Neutrophil (primary cell): ENCODE measurements around the gene GRIK4.

Source experiments
- H3K27ac ChIP-seq: fragments of 200-600 bp; sonication (generic); 2 replicates; pipeline ENCODE4 v1.5.1; 2016; ENCODE audit warnings: mild to moderate bottlenecking, moderate library complexity
- H3K27me3 ChIP-seq: fragments of 200-600 bp; sonication (generic); 2 replicates; pipeline ENCODE4 v1.6.0; 2016; ENCODE audit warnings: mild to moderate bottlenecking
- H3K36me3 ChIP-seq: fragments of 200-600 bp; sonication (generic); 2 replicates; pipeline ENCODE4 v1.5.1; 2017
- H3K4me1 ChIP-seq, 2 experiments: fragments of 200-600 bp in 1 of 2; sonication (generic) in 1 of 2; 1 replicate in 1 of 2; 2 replicates in 1 of 2; pipeline versions ENCODE4 v1.5.1 to v1.6.1; 2013 to 2016; ENCODE audit warnings: low read depth in 1 of 2, low read length in 1 of 2, mild to moderate bottlenecking in 1 of 2, moderate library complexity in 1 of 2; ENCODE audit not compliant: control insufficient read depth in 1 of 2, insufficient read depth in 1 of 2
- H3K4me3 ChIP-seq, 2 experiments: fragments of 200-600 bp in 1 of 2; sonication (generic) in 1 of 2; 1 replicate in 1 of 2; 2 replicates in 1 of 2; pipeline ENCODE4 v1.5.1; 2013 to 2016; ENCODE audit warnings: low read depth in 1 of 2, low read length in 1 of 2, mild to moderate bottlenecking in 1 of 2, moderate library complexity in 1 of 2
- H3K9me3 ChIP-seq: fragments of 200-600 bp; sonication (generic); 2 replicates; pipeline ENCODE4 v1.5.1; 2016
- TF ChIP-seq, protein P1 (sequence below): fragments of 200-600 bp; sonication (generic); IDR thresholded peaks from 2 replicates; pipeline ENCODE4 v1.5.1; 2016; ENCODE audit warnings: antibody characterized with exemption

GRIK4 gene

GRCh38 chr11:120789391-120789790, 277.8 kb downstream of the GRIK4 start:
- TF ChIP-seq, protein P1, sequence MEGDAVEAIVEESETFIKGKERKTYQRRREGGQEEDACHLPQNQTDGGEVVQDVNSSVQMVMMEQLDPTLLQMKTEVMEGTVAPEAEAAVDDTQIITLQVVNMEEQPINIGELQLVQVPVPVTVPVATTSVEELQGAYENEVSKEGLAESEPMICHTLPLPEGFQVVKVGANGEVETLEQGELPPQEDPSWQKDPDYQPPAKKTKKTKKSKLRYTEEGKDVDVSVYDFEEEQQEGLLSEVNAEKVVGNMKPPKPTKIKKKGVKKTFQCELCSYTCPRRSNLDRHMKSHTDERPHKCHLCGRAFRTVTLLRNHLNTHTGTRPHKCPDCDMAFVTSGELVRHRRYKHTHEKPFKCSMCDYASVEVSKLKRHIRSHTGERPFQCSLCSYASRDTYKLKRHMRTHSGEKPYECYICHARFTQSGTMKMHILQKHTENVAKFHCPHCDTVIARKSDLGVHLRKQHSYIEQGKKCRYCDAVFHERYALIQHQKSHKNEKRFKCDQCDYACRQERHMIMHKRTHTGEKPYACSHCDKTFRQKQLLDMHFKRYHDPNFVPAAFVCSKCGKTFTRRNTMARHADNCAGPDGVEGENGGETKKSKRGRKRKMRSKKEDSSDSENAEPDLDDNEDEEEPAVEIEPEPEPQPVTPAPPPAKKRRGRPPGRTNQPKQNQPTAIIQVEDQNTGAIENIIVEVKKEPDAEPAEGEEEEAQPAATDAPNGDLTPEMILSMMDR = no peak
- no peaks in the 10 kb centered on the region for H3K36me3 ChIP-seq
- no peaks in the 10 kb centered on the region for H3K4me1 ChIP-seq
- H3K27me3 ChIP-seq = peaks cover 56% of the 10 kb centered on the region
- no peak overlapping the region for H3K27ac ChIP-seq
- no peaks in the 10 kb centered on the region for H3K9me3 ChIP-seq
- H3K4me3 ChIP-seq = no peak overlapping the region

DNA sequence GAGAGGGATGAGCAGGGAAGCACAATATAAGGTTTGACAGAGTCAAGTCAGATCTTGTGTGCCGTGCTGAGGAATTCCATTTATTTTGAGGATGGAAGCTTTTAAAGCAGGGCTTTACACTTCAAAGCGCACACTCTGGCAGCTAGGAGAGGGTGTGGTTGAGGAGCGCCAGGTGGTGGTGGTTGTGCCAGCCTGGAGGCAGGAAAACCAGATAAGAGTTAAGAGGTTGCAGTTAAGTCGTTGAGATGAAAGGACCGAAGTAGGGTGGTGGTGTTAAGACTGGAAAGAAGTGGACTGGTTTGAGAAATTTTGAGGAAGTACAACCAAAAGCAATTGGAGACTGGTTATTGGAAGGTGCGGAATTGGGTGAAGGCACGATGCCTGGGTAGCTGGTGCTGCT, 280.8 kb downstream of the GRIK4 start:
- no peaks in the 10 kb centered on the region for H3K9me3 ChIP-seq
- TF ChIP-seq, protein P1 = no peak
- no peak overlapping the region for H3K27ac ChIP-seq
- H3K36me3 ChIP-seq = no peaks in the 10 kb centered on the region
- H3K4me1 ChIP-seq = no peaks in the 10 kb centered on the region
- no peak overlapping the region for H3K4me3 ChIP-seq
- H3K27me3 ChIP-seq = peaks cover 58% of the 10 kb centered on the region

DNA sequence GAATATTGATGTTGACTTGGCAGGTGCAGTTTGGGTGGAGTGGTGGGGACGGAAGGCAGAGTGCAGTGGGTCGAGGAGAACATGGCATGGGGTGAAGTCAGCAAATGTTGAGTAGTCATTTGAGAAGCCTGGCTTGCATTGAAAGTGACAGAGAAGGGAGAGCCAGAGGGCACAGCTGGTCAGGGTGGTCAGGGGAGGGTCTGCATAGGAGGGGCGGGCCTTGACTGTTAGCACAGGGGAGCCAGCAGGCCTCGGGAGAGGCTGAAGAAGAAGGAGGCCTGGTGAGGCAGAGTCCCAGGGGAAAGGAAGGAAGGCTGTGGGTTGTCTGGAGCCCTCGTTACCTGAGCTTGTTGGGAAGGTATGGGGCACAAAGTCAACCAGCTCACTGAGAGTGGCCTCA, 281.6 kb downstream of the GRIK4 start:
- Histone ChIP-seq H3K36me3 (no peaks in the 10 kb centered on the region), H3K4me3 (no peak overlapping the region), H3K27ac (no peak overlapping the region), H3K4me1 (no peaks in the 10 kb centered on the region), H3K27me3 (peaks cover 61% of the 10 kb centered on the region), H3K9me3 (no peaks in the 10 kb centered on the region)
- TF ChIP-seq, protein P1 = no peak

GRCh38 chr11:120793806-120794479, 282.4 kb downstream of the GRIK4 start:
- Histone ChIP-seq H3K4me1 (no peaks in the 10 kb centered on the region), H3K4me3 (no peak overlapping the region), H3K27me3 (peaks cover 55% of the 10 kb centered on the region), H3K27ac (no peak overlapping the region), H3K36me3 (no peaks in the 10 kb centered on the region), H3K9me3 (no peaks in the 10 kb centered on the region)
- TF ChIP-seq, protein P1 = no peak

- H3K36me3 ChIP-seq = no peaks in the 10 kb centered on the region
- no peak overlapping the region for H3K4me3 ChIP-seq
These were observed 283.2 kb downstream of the GRIK4 start for GRCh38 chr11:120794748-120795147.

More at GRCh38 chr11:120794748-120795147, 283.2 kb downstream of the GRIK4 start:
- Histone ChIP-seq H3K27ac (no peak overlapping the region), H3K4me1 (no peaks in the 10 kb centered on the region), H3K27me3 (peaks cover 47% of the 10 kb centered on the region), H3K9me3 (no peaks in the 10 kb centered on the region)
- TF ChIP-seq, protein P1 = no peak
